Skeletal muscle satellite cell (primary cell): ENCODE data around the gene RNF214. TPM values are rescaled to one million over a fixed set of nuclear protein-coding genes. Genes with fewer than 3 reads are reported as not detected.

Experiments
- H3K27me3 ChIP-seq: 2 replicates; pipeline ENCODE4 v1.7.0; 2013; ENCODE audit warnings: low read length; ENCODE audit not compliant: control insufficient read depth, insufficient read depth
- H3K36me3 ChIP-seq: 2 replicates; pipeline ENCODE4 v1.7.0; 2013; ENCODE audit warnings: mild to moderate bottlenecking, control low read depth, low read length; ENCODE audit not compliant: insufficient read depth
- H3K4me1 ChIP-seq: 2 replicates; pipeline ENCODE4 v1.7.0; 2013; ENCODE audit warnings: low read length; ENCODE audit not compliant: control insufficient read depth, insufficient read depth
- H3K4me2 ChIP-seq: 2 replicates; pipeline ENCODE4 v1.7.0; 2013; ENCODE audit warnings: mild to moderate bottlenecking, low read length
- H3K4me3 ChIP-seq: 2 replicates; pipeline ENCODE4 v1.7.0; 2013; ENCODE audit warnings: low read length
- H3K9ac ChIP-seq: 2 replicates; pipeline ENCODE4 v1.7.0; 2013; ENCODE audit warnings: mild to moderate bottlenecking, low read depth, low read length, moderate library complexity
- H3K9me3 ChIP-seq: replicated peaks from 2 replicates; pipeline ENCODE4 v1.7.0; 2013; ENCODE audit warnings: mild to moderate bottlenecking, control low read depth, low read length
- small RNA-seq: library from RNA; depleted of rRNA; stranded (forward); fragments of <200 nt; gene quantifications from one replicate; pipeline ENCODE3, GENCODE V24; 2012

The RNF214 gene

DNA sequence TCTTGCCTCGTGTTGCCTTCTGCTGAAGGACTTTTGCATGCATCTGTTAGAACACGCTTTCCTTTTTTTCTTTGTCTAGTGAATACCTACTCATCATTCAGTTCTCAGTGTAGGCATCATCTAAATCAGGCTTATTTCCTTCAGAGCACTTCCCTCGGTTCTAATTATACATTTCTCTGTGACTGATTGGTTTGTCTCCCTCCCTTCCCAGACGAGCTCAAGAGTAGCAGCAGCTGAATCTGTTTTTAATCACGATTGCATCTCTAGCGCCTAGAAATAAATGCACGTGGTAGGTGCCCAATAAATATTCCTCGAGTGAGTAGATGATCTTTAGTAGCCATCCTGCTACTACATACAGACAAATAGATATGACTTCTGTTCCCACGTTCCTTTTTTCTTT, 101.4 kb downstream of the RNF214 start:
- no peak overlapping the region for H3K4me3 ChIP-seq
- H3K9me3 ChIP-seq, result no peaks in the 10 kb centered on the region
- no peak overlapping the region for H3K9ac ChIP-seq
- H3K4me2 ChIP-seq, result no peak overlapping the region
- peaks cover 9% of the 10 kb centered on the region for H3K4me1 ChIP-seq
- H3K36me3 ChIP-seq, result peaks cover 20% of the 10 kb centered on the region
- H3K27me3 ChIP-seq, result no peaks in the 10 kb centered on the region

GRCh38 chr11:117334896-117335295, 102.4 kb downstream of the RNF214 start:
- Histone ChIP-seq H3K4me1 (peaks cover 2% of the 10 kb centered on the region), H3K9me3 (no peaks in the 10 kb centered on the region), H3K9ac (no peak overlapping the region), H3K4me3 (no peak overlapping the region), H3K36me3 (peaks cover 26% of the 10 kb centered on the region), H3K27me3 (no peaks in the 10 kb centered on the region), H3K4me2 (no peak overlapping the region)

DNA sequence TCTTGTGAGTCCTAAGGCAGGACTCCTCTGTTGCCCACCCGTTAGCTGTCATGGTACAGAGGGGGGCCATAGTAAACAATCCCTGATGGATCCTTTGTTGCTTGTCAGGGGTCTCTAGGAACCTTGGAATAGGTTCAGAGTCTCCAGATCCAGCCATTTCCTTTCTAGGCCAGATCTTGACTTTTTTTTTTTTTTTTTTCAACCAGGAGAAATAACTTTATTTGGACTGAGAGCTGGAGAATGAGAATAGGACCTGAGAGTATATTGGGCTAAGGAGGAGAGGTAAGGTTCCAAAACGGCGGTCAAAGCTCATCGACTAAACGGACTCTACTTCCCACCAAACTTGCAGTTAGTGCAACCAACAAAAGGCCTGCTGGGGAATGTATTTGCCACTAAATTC, 102.9 kb downstream of the RNF214 start:
- Histone ChIP-seq H3K36me3 (peaks cover 30% of the 10 kb centered on the region), H3K9me3 (no peaks in the 10 kb centered on the region), H3K4me3 (no peak overlapping the region), H3K4me2 (no peak overlapping the region), H3K9ac (no peak overlapping the region), H3K27me3 (no peaks in the 10 kb centered on the region), H3K4me1 (no peaks in the 10 kb centered on the region)

Small RNAs within 50 kb of the gene (small RNA-seq; reads per million reads assigned to genes)
- not detected for gene RF00564
